Fibroblast of skin of left biceps (primary cell): ENCODE measurements around the gene HERPUD2.
"Not testable (repeated sequence)": the region's sequence is repeated elsewhere in the genome, so short reads cannot be mapped to it uniquely, and the experiment has no call there.

Experiments
- DNase-seq, 2 experiments: peaks; one replicate each; pipeline ENCODE4 v3.0.0-alpha.2; 2013; ENCODE audit warnings: low read depth in 2 of 2

HERPUD2 gene

DNA sequence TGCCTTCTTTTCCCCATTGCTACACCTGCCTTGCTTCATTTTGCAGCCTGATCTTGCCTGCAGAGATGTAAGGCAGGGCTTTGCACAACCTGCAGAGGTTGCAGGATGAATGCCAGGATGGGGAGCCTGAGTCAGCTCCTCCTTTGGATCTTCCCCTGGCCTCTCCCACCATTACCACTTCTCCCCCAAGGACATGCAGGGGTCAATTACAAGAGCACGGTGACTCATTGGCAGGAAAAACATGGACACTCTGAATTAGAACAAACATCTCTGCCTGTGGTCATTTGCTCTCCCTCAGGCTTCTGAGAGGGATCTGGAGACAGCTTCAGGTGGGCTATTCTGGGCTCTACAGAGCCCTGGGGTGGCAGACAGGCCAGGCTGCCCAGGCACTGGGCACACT lies 89.2 kb downstream of the HERPUD2 start:
- DNase-seq, result no peak

- DNase-seq, result no peak
Measured at GRCh38 chr7:35604595-35604994, 90.3 kb downstream of the HERPUD2 start.

- DNase-seq, result no peak
Measured at GRCh38 chr7:35599645-35600044, 95.3 kb downstream of the HERPUD2 start.

- DNase-seq, result no peak
Measured at GRCh38 chr7:35599061-35599460, 95.9 kb downstream of the HERPUD2 start.

GRCh38 chr7:35596061-35596460 lies 98.9 kb downstream of the HERPUD2 start:
- no peak for DNase-seq

GRCh38 chr7:35593899-35594298 lies 101.0 kb downstream of the HERPUD2 start:
- DNase-seq, result no peak

- no peak for DNase-seq
Measured at GRCh38 chr7:35588647-35589046, 106.3 kb downstream of the HERPUD2 start.

DNA sequence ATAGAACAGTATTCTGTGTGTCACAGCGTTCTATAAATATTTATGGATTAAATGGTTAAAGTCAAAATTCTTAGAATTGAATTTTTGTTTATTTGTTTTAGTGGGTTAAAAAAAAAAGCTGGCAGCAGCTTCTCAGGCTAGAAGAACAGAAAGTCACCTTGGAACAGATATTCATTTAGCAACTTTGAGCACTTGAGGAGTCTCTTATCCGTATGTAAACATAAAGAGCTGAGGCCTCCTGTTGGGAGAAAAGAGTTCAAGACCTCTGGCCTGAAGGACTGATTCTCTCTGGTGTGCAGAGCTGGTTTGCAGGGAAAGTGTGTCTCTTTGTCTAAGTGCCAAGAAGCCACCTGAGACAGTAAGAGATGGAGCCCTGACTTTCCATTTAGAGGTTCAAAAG lies 109.9 kb downstream of the HERPUD2 start:
- DNase-seq, result no peak

DNA sequence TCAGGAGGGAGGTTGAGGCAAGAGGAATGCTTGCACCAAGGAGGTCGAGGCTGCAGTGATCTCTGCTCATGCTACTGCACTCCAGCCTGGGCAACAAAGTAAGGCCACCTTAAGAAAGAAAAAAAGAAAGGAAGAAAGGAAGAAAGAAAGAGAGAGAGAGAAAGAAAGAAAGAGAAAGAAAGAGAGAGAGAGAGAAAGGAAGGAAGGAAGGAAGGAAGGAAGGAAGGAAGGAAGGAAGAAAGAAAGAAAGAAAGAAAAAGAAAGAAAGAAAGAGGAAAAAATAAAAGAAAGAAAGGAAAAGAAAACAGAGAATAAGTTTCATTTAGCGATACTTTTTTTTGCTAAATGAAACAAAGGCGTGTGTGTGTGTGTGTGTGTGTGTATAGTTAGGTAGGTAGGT lies 110.4 kb downstream of the HERPUD2 start:
- DNase-seq, result not testable (repeated sequence)
